Vagina (tissue), 2 donors: ENCODE data around the gene FKBP3.

Experiments used
- CTCF ChIP-seq, 3 experiments: fragments of 450-650 bp in 2 of 3; fragments of 200-600 bp in 1 of 3; sonication (generic) in 1 of 3; IDR thresholded peaks; one replicate each; pipeline ENCODE4 v1.5.1; 2017 to 2019; ENCODE audit warnings: antibody characterized with exemption in 3 of 3, mild to moderate bottlenecking in 2 of 3, moderate library complexity in 2 of 3
- POLR2AphosphoS5 ChIP-seq, 2 donors: sonication (generic); formaldehyde crosslinking; IDR thresholded peaks; one replicate each; pipeline ENCODE4 v1.9.0; 2017; ENCODE audit warnings: antibody characterized with exemption in 2 of 2, mild to moderate bottlenecking in 2 of 2, low read depth in 1 of 2; ENCODE audit not compliant: insufficient read depth in 1 of 2

- TF ChIP-seq POLR2AphosphoS5 (IDR thresholded peaks at IDR 0.05; ENCODE audit: insufficient read depth in 1 of 2, low read depth in 1 of 2), result no peak
- TF ChIP-seq CTCF (IDR thresholded peaks at IDR 0.05), result no peak
Observed at GRCh38 chr14:45169906-45170305, 35.6 kb upstream of the FKBP3 start.
